A549 (cell line): ENCODE measurements around the gene NCOA7. TPM values are rescaled to one million over a fixed set of nuclear protein-coding genes. Genes with fewer than 3 reads are reported as not detected.

Experiments
- ATAC-seq, 2 experiments: fragments of 200-7000 bp in 1 of 2; fragments of >200 bp in 1 of 2; cut with Nextera tagmentation in 1 of 2; cut with Tn5 transposase in 1 of 2; 3 replicates each; pipeline versions ENCODE4 v1.8.0 to v1.9.1; 2018 to 2020; ENCODE audit warnings: mild to moderate bottlenecking in 1 of 2, moderate library complexity in 1 of 2
- CTCF ChIA-PET: fragments of 300-600 bp; sonication (Branson Sonifier 250); formaldehyde crosslinking; extraction: SDS; loops from one replicate; lab custom pipeline; 2021; ENCODE audit warnings: antibody characterized with exemption, inconsistent platforms; lab: Yijun Ruan, JAX
- POLR2A ChIA-PET: fragments of 350-600 bp; formaldehyde crosslinking; extraction: SDS; loops from one replicate; lab custom pipeline; 2021; ENCODE audit warnings: antibody characterized with exemption, inconsistent platforms; lab: Yijun Ruan, JAX
- DNase-seq, 2 experiments: peaks; one replicate each; pipeline versions ENCODE4 v3.0.0 to v3.0.0-alpha.2; 2011 to 2016; ENCODE audit warnings: low read depth in 1 of 2, low spot score in 1 of 2
- FAIRE-seq: peaks from 2 replicates; lab custom pipeline; 2011; peaks lifted over from hg19 to GRCh38; lab: Jason Lieb, UNC
- H3K27ac ChIP-seq, 2 experiments: fragments of >200 bp; sonication (Bioruptor Twin); formaldehyde crosslinking; 3 replicates each; pipeline ENCODE4 v1.5.1; 2016 to 2017
- H3K4me1 ChIP-seq: fragments of >200 bp; sonication (Bioruptor Twin); formaldehyde crosslinking; 3 replicates; pipeline ENCODE4 v1.6.1; 2016
- H3K4me2 ChIP-seq: fragments of >200 bp; sonication (Bioruptor Twin); formaldehyde crosslinking; 3 replicates; pipeline ENCODE4 v1.6.1; 2016
- H3K4me3 ChIP-seq: fragments of >200 bp; sonication (Bioruptor Twin); formaldehyde crosslinking; 3 replicates; pipeline ENCODE4 v1.5.1; 2016
- H3K9me3 ChIP-seq: fragments of >200 bp; sonication (Bioruptor Twin); formaldehyde crosslinking; 3 replicates; pipeline ENCODE4 v1.6.1; 2016
- BHLHE40 ChIP-seq: IDR thresholded peaks from 2 replicates; pipeline ENCODE4 v1.6.1; 2012; ENCODE audit warnings: low read depth, low read length, inconsistent platforms
- CBX8 ChIP-seq: fragments of 200-600 bp; sonication (generic); IDR thresholded peaks from 2 replicates; pipeline ENCODE4 v1.6.1; 2016
- CEBPB ChIP-seq, 2 experiments: fragments of >200 bp in 1 of 2; sonication (Bioruptor Twin) in 1 of 2; formaldehyde crosslinking in 1 of 2; IDR thresholded peaks; 2 replicates each; pipeline ENCODE4 v1.6.1; 2012 to 2016
- CHD2 ChIP-seq: fragments of 150-350 bp; IDR thresholded peaks from 2 replicates; pipeline ENCODE4 v1.6.1; 2014; ENCODE audit warnings: low read length; ENCODE audit not compliant: partially characterized antibody
- E2F6 ChIP-seq: IDR thresholded peaks from 2 replicates; pipeline ENCODE4 v1.6.1; 2012; ENCODE audit warnings: low read depth, borderline replicate concordance
- EHMT2 ChIP-seq: fragments of 200-600 bp; sonication (generic); IDR thresholded peaks from 2 replicates; pipeline ENCODE4 v1.6.1; 2016; ENCODE audit warnings: antibody characterized with exemption, low read depth, mild to moderate bottlenecking, moderate library complexity
- ELK1 ChIP-seq: fragments of 150-350 bp; IDR thresholded peaks from 2 replicates; pipeline ENCODE4 v1.6.1; 2014; ENCODE audit warnings: low read depth, mild to moderate bottlenecking, low read length
- ESRRA ChIP-seq: fragments of 150-350 bp; IDR thresholded peaks from 2 replicates; pipeline ENCODE4 v1.6.1; 2014; ENCODE audit warnings: mild to moderate bottlenecking, low read length, borderline replicate concordance
- HMGXB4 ChIP-seq: fragments of 250-450 bp; sonication (Bioruptor Pico); IDR thresholded peaks from 2 replicates; pipeline ENCODE4 v1.5.0; 2021; ENCODE audit warnings: mild to moderate bottlenecking, moderate library complexity, borderline replicate concordance
- HOXA7 ChIP-seq: fragments of 250-450 bp; sonication (Bioruptor Pico); IDR thresholded peaks from 2 replicates; pipeline ENCODE4 v1.5.0; 2020; ENCODE audit warnings: mild to moderate bottlenecking, moderate library complexity
- JUN ChIP-seq, 2 experiments: fragments of >200 bp; sonication (Bioruptor Twin); formaldehyde crosslinking; IDR thresholded peaks; 2 replicates in 1 of 2; 3 replicates in 1 of 2; pipeline ENCODE4 v1.6.1; 2016 to 2017
- MAX ChIP-seq: IDR thresholded peaks from 2 replicates; pipeline ENCODE4 v1.6.1; 2012
- MAZ ChIP-seq: fragments of 150-350 bp; IDR thresholded peaks from 2 replicates; pipeline ENCODE4 v1.6.1; 2014; ENCODE audit warnings: antibody characterized with exemption, low read depth, low read length, borderline replicate concordance
- MYC ChIP-seq: IDR thresholded peaks from 2 replicates; pipeline ENCODE4 v1.6.1; 2012; ENCODE audit warnings: mild to moderate bottlenecking, inconsistent platforms, low read length, improper control_type of control experiment, borderline replicate concordance
- NPAS2 ChIP-seq: fragments of 250-450 bp; sonication (Bioruptor Pico); IDR thresholded peaks from 2 replicates; pipeline ENCODE4 v1.8.0; 2022; ENCODE audit warnings: mild to moderate bottlenecking, moderate library complexity, borderline replicate concordance
- NR3C1 ChIP-seq: fragments of >200 bp; sonication (Bioruptor Twin); formaldehyde crosslinking; IDR thresholded peaks from 3 replicates; pipeline ENCODE4 v1.6.1; 2017
- PHF8 ChIP-seq: fragments of 200-600 bp; sonication (generic); IDR thresholded peaks from 2 replicates; pipeline ENCODE4 v1.6.1; 2016; ENCODE audit warnings: low read depth, mild to moderate bottlenecking, antibody characterized with exemption, moderate library complexity, borderline replicate concordance
- POLR2AphosphoS2 ChIP-seq: conservative IDR thresholded peaks from 2 replicates; pipeline ENCODE4 v1.6.1; 2012; ENCODE audit warnings: low read length, improper control_type of control experiment, inconsistent platforms
- RAD21 ChIP-seq, 2 experiments: fragments of >200 bp in 1 of 2; sonication (Bioruptor Twin) in 1 of 2; formaldehyde crosslinking in 1 of 2; IDR thresholded peaks in 1 of 2; conservative IDR thresholded peaks in 1 of 2; 2 replicates in 1 of 2; 3 replicates in 1 of 2; pipeline ENCODE4 v1.6.1; 2012 to 2018; ENCODE audit warnings: inconsistent platforms in 1 of 2
- RARB ChIP-seq: fragments of 250-450 bp; sonication (Bioruptor Pico); IDR thresholded peaks from 2 replicates; pipeline ENCODE4 v1.8.0; 2021; ENCODE audit warnings: mild to moderate bottlenecking, moderate library complexity
- RCOR1 ChIP-seq: fragments of 150-350 bp; IDR thresholded peaks from 2 replicates; pipeline ENCODE4 v1.6.1; 2014; ENCODE audit warnings: antibody characterized with exemption, low read length, low read depth
- RFX5 ChIP-seq: fragments of 450-650 bp; IDR thresholded peaks from 2 replicates; pipeline ENCODE4 v1.7.1; 2014; ENCODE audit warnings: antibody characterized with exemption, mild to moderate bottlenecking, moderate library complexity
- TFCP2L1 ChIP-seq: fragments of 250-450 bp; sonication (Bioruptor Pico); IDR thresholded peaks from 2 replicates; pipeline ENCODE4 v1.5.0; 2021; ENCODE audit warnings: mild to moderate bottlenecking
- USF2 ChIP-seq: fragments of 450-650 bp; IDR thresholded peaks from 2 replicates; pipeline ENCODE4 v1.6.1; 2014; ENCODE audit warnings: antibody characterized with exemption
- ZC3H11A ChIP-seq: fragments of 450-650 bp; IDR thresholded peaks from 2 replicates; pipeline ENCODE4 v1.6.1; 2014; ENCODE audit warnings: antibody characterized with exemption, mild to moderate bottlenecking
- ZNF302 ChIP-seq: fragments of 250-450 bp; sonication (Bioruptor Pico); IDR thresholded peaks from 2 replicates; pipeline ENCODE4 v1.9.0; 2021; ENCODE audit warnings: inconsistent platforms, mild to moderate bottlenecking, moderate library complexity
- WGBS: methylation state at CpG from one replicate; pipeline ENCODE4 v1.1.6; 2017; ENCODE audit errors: missing lambda C conversion rate; 5-methylcytosine and 5-hydroxymethylcytosine counted together
- polyA plus RNA-seq, 4 experiments: library from polyadenylated mRNA; depleted of rRNA in 3 of 4; stranded (reverse); fragments of >200 nt; fragmentation: RNase III in 1 of 4; extraction: RNeasy Plus Mini Kit Qiagen cat#74134 plus additional on column Dnase treatment in 1 of 4; gene quantifications; 2 replicates in 3 of 4; 3 replicates in 1 of 4; pipeline ENCODE4 v1.2.3, GENCODE V29; 2011 to 2017

Gene NCOA7
- polyA plus RNA-seq, 2 of the 4 experiments (the other 2 are of a cell fraction) = 66.4 to 195 TPM

GRCh38 chr6:125791820-125792165 is 1.0 kb downstream of the NCOA7 start:
- Histone ChIP-seq H3K9me3 (no peaks in the 10 kb centered on the region), H3K4me1 (peaks cover 59% of the 10 kb centered on the region), H3K4me3 (peak overlapping the region; percentile 81), H3K27ac (peak overlapping the region; percentile 91 to 97; a peak in 5 of 6 replicates), H3K4me2 (peak overlapping the region; percentile 81)
- ChIA-PET POLR2A (interaction anchor here (1.0 to 3.6 kb wide), 2 partner anchors 11 to 162 kb away, joined by 3 to 47 read pairs; no protein-coding TSS in a partner anchor), CTCF (interaction anchor here (0.8 to 3.4 kb wide), 20 partner anchors 10 to 475 kb away, joined by 3 to 24 read pairs (median 5); partner anchors contain the start of genes HINT3 and TRMT11)
- ATAC-seq (no peak), DNase-seq (no peak), FAIRE-seq (no peak)
- TF ChIP-seq TFCP2L1 (CRISPR knock-in tag) = no peak
- TF ChIP-seq EHMT2 = no peak
- no peak for TF ChIP-seq USF2
- TF ChIP-seq MAX = no peak
- TF ChIP-seq NPAS2 (CRISPR knock-in tag) = no peak
- no peak for TF ChIP-seq ZNF302 (CRISPR knock-in tag)
- no peak for TF ChIP-seq E2F6
- no peak for TF ChIP-seq MYC
- TF ChIP-seq ESRRA = no peak
- no peak for TF ChIP-seq JUN (IDR thresholded peaks at IDR 0.05)
- no peak for TF ChIP-seq CHD2
- TF ChIP-seq CBX8 = no peak
- TF ChIP-seq NR3C1 = no peak
- no peak for TF ChIP-seq HOXA7

GRCh38 chr6:125792172-125792571 is 1.4 kb downstream of the NCOA7 start:
- Histone ChIP-seq H3K9me3 (no peaks in the 10 kb centered on the region), H3K27ac (peak overlapping the region in 1 of 2 experiments; percentile 91; a peak in 2 of 6 replicates), H3K4me3 (peak overlapping the region; percentile 81; the same call in 2 of the 3 replicates), H3K4me2 (peak overlapping the region; percentile 81), H3K4me1 (peaks cover 59% of the 10 kb centered on the region)
- DNase-seq (no peak), ATAC-seq (no peak), FAIRE-seq (no peak)
- WGBS = 31% methylated on average over 3 of the region's 3 CpGs
- ChIA-PET POLR2A (interaction anchor here (1.0 to 3.6 kb wide), 2 partner anchors 11 to 162 kb away, joined by 3 to 47 read pairs; no protein-coding TSS in a partner anchor), CTCF (interaction anchor here (0.8 to 3.4 kb wide), 18 partner anchors 9 to 475 kb away, joined by 3 to 24 read pairs (median 6); partner anchors contain the start of gene HINT3)
- no peak for TF ChIP-seq RAD21 (conservative IDR thresholded peaks at IDR 0.05 in 1 of 2, IDR thresholded peaks at IDR 0.05 in 1 of 2)
- no peak for TF ChIP-seq RCOR1
- TF ChIP-seq HMGXB4 (CRISPR knock-in tag) = no peak
- TF ChIP-seq ZC3H11A = no peak
- TF ChIP-seq RFX5 = no peak
- no peak for TF ChIP-seq RARB (CRISPR knock-in tag)
- no peak for TF ChIP-seq NR3C1
- no peak for TF ChIP-seq POLR2AphosphoS2
- no peak for TF ChIP-seq MAZ
- no peak for TF ChIP-seq BHLHE40
- TF ChIP-seq CEBPB (IDR thresholded peaks at IDR 0.05) = no peak
- TF ChIP-seq EHMT2 = no peak
- TF ChIP-seq ELK1 = no peak
- no peak for TF ChIP-seq NPAS2 (CRISPR knock-in tag)
- TF ChIP-seq PHF8 = no peak
